RPMI8226 (cell line): ENCODE measurements around the gene TXNL4A.
"Not testable (repeated sequence)": the region's sequence is repeated elsewhere in the genome, so short reads cannot be mapped to it uniquely, and the experiment has no call there.

Experiments used
- DNase-seq: peaks from one replicate; pipeline ENCODE4 v3.0.0-alpha.2; 2015

TXNL4A gene

DNA sequence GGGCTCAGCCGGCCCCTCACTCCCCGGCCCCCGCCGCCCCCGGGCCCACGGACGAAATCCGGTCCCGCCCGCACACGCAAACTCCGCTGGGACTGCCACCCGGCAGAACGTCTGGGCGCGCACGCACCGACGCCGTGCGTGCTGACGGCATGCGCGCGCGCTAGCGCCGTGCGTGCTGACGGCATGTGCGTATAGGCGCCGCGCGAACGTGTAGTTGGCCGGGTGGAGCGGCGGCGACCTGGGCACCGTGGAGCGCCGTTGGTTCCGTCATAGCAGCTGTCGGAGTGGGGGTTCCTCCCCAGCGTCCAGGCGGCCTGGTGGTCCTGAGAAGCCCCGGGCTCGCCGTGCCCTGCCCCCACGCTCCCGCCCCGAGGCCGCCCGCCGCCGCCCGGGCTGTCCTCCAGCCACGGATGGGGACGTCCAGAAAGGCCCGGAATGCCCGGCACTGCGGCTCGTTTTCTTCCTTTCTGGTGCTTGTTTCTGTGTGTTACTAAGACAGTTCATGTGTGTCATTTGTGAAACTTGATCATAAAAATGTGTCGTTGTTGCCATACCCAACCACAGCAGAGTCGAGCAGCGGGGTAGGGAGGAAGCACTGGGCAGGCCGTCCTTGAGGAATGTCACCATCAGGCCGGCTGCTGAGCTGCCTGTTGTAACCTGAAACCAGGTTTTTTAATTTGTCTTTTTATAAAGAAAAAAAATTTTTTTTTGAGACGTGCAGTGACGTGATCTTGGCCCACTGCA is at the start of gene TXNL4A:
Gene TXNL4A, minus strand, starts transcription at position 113 of the 744 bp plus-strand sequence. CDS start 171 bp downstream, outside the sequence.
- peak; percentile 97 for DNase-seq

DNA sequence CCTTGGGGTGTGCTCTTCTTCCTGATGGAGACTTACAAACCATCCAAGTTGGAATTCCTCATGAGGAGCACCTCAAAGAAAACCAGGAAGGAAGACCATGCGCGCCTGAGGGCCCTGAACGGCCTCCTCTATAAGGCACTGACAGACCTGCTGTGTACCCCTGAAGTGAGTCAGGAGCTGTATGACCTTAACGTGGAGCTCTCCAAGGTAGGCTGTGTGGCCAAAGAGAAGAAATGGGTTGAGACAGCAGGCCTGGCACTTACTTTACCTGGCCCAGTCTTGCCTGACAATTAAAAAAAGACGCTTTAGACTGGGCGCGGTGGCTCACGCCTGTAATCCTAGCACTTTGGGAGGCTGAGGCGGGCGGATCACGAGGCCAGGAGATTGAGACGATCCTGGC is 48.9 kb upstream of the TXNL4A start:
- DNase-seq = no peak

DNA sequence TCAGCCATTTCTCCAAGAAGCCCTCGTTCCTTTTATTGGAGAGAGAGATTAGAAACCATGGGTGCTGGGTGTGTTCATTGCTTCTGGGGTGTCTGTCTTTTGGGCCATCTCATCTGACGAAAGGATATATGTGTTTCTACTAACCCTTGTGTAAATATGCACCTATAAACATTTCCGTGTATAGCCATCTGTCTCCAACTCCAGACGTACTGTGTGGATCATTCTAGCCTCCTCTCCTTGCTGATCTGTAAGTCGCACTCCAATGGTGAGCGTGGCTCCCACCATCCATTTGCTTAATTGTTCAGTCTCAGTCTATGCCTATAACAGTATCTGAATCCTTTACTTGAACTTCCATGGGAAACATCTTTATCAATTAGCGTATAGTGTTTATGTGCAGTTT is 47.6 kb upstream of the TXNL4A start:
- DNase-seq = no peak

- DNase-seq = peak; percentile 10
These were observed 46.6 kb upstream of the TXNL4A start for GRCh38 chr18:80034852-80035406.

- peak; percentile 100 for DNase-seq
These were observed 45.9 kb upstream of the TXNL4A start, which contains the start of gene RBFA for GRCh38 chr18:80034068-80034851. TSS of gene RBFA (plus strand) at chr18:80034434. CDS start at chr18:80034496, 62 bp downstream.

DNA sequence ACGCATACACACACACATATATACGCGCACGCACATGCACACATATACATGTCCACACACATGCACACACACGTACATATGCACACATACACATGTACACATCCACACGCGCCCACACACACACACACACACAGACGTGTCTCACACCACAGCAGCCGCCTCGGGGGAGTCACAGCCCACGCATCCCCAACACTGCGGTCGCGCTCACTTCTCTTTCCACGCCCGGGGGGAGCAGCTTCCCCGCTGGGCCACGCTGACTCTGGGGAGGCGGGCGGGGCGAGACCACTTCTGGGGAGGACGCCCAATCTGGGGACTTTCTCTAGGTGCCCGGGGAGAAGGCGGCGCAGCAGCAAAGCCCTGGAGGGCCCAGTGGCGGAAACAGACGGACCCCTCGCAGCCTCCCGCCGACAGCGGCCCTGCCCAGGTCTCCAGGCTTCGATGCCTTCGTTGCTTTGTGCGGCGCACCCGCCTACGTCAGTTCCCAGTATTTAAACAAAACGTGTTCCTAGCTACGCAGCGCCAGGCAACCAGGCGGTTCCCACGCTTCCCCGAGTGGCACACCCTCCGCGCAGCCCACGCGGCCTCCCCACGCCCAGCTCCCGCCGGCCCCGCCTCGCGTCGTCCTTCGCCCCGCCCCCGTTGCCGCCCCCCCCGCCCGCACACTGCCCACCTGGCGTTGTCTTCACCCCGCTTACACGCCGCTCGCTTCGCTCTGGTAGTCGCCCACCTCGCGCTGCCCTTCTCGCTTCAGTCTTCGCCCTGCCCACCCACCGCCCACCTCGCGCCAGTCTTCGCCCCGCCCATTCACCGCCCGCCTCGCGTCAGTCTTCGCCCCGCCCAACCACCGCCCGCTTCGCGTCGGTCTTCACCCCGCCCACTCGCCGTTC is 45.1 kb upstream of the TXNL4A start:
- DNase-seq = no peak

DNA sequence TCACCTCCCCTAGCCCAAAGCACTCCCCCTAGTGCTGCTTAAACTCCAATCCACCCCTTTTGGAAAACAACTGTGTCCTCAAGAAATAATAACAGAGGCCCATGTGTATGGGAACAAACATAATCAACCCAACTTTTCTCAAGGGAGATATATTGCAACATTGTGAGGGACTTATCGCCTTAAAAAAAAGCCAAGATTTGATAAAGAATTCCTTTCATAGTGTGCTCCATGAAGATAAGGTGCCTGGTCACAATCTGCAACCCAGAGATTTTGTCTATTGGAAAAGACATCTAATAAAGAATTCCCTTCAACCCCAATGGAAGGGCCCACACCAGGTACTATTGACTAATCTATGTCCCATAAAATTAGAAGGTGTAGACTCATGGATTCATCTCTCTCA is 41.3 kb upstream of the TXNL4A start:
- no peak for DNase-seq

DNA sequence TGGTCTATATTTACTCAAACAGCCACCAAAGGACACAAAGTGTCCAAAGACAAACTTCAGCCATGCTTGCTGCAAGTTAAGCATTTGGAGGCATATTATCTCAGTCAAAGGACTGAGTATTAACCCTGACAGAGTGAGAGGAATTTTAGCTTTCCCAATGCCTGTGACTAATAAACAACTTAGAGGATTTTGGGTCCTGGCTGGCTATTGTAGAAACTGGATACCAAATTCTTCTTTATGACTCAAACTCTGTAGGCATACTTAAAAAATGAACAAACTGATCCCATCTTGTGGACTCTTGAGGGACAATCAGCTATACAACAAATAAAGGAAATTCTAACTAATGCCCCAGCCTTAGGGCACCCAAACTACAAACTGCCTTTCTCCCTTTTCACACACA is 39.4 kb upstream of the TXNL4A start:
- DNase-seq = not testable (repeated sequence)

- DNase-seq = no peak
These were observed 38.0 kb upstream of the TXNL4A start for GRCh38 chr18:80026363-80026762.

DNA sequence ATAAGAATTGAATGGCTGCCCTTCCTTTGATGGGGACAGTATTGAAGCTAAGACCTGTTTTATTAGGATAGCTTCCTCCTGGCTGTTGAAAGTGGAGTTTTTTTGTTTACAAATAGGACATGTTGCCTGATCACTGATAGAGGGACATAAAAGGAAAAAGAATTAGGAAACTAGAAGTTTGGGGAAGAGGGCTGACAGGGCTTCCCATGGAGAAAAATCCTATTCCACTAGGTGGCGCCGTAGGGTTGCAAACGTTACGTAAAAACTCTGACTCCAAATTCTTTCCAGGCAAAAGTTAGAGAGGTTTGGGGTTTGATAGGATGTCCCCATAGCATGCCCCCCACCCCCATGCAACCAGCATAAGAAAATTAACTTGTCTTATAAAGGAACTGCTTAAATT is 34.8 kb upstream of the TXNL4A start:
- peak; percentile 16 for DNase-seq

GRCh38 chr18:80022613-80023012 is 34.2 kb upstream of the TXNL4A start:
- peak; percentile 30 for DNase-seq

DNA sequence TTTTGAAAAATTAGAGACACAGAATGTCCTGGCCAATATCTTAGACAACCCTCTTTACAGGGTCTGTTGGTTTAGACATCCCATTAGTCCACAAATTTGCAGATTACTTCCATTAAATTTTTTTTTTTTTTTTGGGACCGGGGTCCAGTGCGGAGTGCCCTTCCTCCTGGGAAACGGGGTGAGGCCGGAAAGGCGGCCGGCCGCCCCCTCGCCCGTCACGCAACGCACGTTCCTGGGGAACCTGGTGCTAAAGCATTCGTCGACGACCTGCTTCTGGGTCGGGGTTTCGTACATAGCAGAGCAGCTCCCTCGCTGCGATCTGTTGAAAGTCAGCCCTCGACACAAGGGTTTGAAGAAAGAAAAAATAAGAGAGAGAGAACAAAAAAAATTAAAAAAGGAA is 24.4 kb upstream of the TXNL4A start:
- no peak for DNase-seq

GRCh38 chr18:80011496-80012137 is 23.3 kb upstream of the TXNL4A start:
- DNase-seq = not testable (repeated sequence)

DNA sequence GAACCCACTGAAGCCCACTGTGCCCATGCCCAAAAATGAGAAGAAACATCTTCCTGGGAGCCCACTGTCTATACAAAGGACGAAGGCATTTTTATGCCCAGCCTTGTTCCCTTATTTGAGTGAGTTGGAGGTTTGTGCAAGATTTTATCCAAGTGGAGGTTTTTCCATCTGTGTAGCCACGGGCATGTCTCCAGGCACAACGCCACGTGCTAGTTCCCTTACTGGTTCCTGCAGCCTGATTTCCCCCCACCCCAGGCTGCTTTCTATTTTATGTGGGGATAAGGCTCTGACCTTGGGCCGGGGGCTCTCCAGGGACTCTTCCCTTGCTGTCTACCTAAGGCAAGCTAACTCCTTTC is 22.2 kb upstream of the TXNL4A start:
- DNase-seq = no peak

- DNase-seq = no peak
These were observed 21.5 kb upstream of the TXNL4A start for GRCh38 chr18:80009661-80010550.

DNA sequence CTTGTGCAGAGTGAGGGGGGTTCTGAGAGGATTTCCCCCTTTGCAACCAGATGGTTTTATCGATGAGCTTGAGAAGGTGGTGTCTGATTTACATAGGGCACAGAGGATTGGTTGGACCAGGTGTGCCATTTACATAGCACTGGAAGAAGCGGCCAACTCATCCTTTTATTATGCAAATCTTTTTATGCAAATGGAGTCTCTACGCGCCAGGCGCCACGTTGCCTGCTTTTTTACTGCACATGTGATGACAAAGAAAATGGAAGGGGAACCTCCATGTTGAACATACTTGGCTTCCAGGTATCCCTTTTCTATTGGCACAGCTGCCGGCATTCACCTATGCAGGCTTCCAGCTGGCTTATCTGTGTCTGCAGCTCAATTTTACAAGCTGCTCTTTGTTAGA is 18.4 kb upstream of the TXNL4A start:
- no peak for DNase-seq

DNA sequence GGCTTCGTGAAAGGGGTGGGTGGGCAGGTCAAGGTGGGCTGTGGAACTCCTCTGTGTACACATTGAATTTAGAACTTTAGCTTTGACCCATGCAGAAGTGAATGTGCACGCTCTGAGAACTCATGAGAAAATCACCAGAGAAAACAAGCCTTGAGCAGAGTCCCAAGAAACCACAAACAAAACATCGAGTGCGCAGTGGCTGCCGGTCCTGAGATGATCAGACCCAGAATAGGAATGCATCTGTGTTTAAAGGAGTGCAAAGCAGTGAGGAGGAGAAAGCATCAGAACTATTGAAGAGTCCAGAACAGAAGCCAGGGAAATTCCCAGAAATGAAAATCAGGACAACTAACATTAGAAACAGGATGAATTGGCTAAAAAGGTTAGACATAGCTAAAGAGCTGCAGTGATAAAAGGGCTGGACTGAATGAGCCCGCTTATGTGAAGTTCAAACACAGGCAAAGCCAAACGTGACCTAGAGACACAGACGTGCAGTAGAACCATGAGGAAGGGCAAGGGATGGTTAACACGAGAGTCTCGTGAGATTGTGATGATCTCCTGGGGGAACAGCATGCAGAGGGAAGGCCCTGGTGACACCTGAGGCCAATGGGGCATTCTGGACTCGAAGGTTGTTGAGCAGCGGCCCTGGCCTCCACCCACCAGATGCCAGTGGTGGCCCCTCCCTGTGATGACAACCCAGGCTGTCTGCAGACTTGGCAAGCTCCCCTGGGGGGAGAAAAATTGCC is 16.4 kb upstream of the TXNL4A start:
- DNase-seq = no peak

DNA sequence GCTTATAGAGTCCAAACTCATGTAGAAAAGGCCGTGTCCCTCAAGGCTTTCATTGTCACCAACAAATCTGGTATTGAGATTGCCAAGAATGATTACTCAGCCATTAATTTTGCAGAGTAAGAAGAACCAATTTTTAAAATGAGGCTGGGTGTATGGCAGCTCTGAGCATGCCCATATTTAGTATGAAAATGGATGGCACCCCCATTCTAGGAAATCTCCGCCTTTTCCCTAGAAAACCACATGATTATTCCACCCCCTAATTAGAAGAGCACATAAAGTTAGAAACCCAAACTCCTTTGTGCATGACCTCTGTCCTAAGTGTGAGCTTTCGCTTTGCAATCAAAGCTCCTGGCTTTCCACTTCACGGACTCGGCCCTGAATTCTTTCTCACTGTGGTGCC is 14.1 kb upstream of the TXNL4A start:
- no peak for DNase-seq

DNA sequence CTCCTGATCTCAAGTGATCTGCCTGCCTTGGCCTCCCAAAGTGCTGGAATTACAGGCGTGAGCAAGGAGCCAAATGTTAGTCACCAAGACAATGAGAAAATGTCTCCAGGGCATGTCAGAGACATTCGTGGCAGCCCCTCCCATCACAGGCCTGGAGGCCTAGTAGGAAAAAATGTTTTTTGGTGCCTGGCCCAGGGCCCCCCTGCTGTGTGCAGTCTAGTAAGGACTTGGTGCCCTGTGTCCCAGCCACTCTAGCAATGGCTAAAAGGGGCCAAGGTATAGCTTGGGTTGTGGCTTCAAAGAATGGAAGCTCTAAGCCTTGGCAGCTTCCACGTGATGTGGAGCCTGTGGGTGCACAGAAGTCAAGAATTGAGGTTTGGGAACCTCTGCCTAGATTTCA is 12.5 kb upstream of the TXNL4A start:
- DNase-seq = no peak

DNA sequence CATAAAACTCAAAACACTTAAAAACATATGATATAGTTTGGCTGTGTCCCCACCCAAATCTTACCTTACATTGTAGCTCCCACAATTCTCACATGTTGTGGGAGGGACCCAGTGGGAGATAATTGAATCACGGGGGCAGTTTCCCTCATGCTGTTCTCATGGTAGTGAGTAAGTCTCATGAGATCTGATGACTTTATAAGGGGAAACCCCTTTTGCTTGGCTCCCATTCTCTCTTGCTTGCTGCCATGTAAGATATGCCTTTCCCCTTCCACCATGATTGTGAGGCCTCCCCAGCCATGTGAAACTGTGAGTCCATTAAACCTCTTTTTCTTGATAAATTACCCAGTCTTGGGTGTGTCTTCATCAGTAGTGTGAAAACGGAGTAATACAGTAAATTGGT is 11.3 kb upstream of the TXNL4A start:
- not testable (repeated sequence) for DNase-seq

DNA sequence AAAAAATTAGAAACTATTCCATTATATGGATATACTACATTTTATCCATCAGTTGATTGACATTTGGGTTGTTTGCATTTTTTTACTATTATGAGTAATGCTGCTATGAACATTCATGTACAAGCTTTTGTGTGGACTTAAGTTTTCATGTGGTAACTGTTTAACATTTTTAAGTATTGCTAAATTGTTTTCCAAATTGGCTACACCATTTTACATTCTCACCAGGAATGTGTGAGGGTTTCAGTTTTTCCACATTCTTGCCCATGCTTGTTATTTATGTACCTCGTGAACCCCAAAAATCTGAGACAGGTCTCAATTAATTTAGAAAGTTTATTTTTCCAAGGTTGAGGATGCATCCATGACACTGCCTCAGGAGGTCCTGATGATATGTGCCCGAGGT is 3.1 kb upstream of the TXNL4A start:
- no peak for DNase-seq
